GM21619 (cell line): ENCODE results near the gene KCNK1.
"Not testable (repeated sequence)": the region's sequence is repeated elsewhere in the genome, so short reads cannot be mapped to it uniquely, and the experiment has no call there.

Source experiments
- ATAC-seq: cut with Tn5 transposase; IDR thresholded peaks from one replicate; pipeline ENCODE4 v1.9.1; 2021; ENCODE audit not compliant: unreplicated experiment

KCNK1 gene

GRCh38 chr1:233664804-233665574, 51.1 kb downstream of the KCNK1 start:
- ATAC-seq: no peak

- ATAC-seq: no peak
Observed at GRCh38 chr1:233665575-233666270, 51.8 kb downstream of the KCNK1 start.

DNA sequence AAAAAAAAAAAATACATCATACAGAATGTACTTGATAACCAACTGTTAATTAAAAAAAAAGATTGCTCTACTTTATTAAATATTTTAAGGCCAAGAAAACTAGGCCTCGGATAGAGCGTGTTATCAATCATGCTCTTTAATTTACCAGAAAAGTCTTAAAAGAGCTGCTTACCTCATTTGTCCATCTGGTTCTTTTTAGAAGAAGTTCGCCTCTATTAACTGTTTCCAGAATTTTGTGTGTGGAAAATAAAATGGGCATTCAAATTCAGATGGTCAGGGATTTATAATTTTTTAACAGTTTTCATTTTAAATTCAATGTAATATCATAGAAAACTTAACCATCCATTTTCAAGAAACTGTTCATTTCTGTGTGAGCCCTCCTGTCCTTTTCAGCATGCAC, 53.8 kb downstream of the KCNK1 start:
- ATAC-seq: no peak

DNA sequence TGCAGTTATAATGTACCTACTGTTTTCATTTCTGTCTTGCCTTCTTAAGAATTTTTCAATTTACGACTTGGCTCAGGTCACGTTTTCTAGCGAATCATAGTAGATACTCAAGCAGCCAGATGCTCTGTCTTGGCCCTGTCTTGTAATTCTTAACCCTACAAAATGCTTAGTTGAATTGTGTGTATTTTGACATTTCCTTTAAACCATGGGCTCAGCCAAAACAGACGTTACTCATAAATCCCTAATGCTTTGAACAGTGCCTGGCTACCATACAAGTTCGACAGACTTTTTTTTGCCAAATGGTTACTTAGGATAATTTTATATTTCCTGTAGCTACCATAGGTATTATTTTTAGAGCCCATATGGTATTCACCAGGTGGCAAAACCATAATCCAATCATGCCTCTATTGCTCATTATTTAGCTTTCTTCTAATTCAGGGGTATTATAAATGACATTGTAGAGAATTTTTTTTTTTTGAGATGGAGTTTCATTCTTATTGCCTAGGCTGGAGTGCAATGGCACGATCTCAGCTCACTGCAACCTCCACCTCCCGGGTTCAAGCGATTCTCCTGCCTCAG, 54.3 kb downstream of the KCNK1 start:
- ATAC-seq: no peak

DNA sequence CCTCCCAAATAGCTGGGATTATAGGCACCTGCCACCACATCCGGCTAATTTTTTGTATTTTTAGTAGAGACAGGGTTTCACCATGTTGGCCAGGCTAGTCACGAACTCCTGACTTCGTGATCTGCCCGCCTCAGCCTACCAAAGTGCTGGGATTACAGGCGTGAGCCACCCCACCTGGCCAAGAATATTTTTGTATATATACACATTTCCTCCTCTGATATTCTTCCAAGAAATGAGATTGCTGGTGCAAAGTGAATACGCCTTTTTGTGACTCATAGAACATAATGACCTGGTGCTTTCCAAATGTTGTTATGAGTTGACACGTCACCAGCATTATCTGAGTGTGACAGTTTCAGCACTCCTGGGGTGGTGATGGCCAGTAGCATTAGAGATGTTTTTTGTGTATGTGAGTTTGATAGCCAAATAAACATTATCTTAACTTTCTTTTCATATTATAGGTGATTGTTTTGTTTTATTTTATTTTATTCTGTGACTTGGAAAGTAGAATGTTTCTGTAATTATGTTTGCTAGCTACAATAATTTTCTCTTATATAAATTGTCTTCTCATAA, 54.9 kb downstream of the KCNK1 start:
- peak; percentile 57 for ATAC-seq

- not testable (repeated sequence) for ATAC-seq
Observed at GRCh38 chr1:233670363-233670762, 56.5 kb downstream of the KCNK1 start.

GRCh38 chr1:233671286-233671685, 57.4 kb downstream of the KCNK1 start:
- ATAC-seq: no peak

DNA sequence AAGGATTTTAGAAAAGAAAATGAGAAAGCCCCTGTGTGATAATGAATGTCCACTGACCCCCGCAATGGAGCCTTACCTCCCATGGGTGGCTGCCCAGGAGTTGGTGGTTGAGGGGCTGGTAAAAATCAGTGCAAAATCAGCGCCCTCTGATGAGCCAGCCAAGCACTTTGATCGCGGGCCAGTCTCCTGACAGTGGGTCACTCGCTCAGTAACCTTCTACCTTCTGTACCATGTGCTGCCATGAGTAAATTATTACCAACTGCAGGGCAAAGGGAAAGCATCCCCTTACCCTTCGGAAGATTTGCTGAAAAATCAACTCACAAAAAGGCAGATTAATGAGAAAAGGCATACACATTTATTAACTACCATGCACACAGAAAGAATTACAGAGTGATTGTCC, 58.8 kb downstream of the KCNK1 start:
- ATAC-seq: no peak

DNA sequence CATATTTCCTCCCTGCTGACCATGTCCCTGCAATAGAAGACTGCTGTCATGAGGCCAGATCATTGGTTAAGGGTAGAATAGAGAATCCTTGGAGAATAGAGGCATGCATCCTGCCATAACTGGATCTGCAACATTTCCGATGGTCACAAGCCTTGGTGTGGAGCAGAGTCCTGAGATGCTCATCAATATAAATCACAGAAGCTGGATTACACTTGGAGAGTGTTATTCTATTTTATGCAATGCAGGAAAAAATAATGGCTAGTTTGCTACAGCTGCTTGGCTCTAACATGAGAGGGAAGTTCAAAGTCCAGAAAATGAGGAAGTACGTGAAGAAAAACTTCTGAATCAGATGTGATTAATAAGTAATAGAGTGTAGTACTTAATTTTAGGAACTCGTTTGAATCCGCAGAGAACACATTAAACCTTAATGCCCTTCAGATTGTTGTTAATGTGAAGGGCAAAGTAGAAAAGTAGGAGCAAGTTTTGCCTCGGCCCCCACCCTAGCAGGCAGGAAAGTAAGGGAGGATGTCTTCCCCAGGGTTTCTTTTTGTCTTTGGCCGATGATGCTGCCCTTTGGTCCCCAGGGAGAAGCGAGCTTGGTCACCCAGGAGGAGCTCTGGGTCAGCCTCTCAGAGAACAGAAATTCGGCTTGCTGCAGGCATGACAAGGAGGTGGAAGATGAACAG, 59.5 kb downstream of the KCNK1 start:
- ATAC-seq: peak; percentile 29

DNA sequence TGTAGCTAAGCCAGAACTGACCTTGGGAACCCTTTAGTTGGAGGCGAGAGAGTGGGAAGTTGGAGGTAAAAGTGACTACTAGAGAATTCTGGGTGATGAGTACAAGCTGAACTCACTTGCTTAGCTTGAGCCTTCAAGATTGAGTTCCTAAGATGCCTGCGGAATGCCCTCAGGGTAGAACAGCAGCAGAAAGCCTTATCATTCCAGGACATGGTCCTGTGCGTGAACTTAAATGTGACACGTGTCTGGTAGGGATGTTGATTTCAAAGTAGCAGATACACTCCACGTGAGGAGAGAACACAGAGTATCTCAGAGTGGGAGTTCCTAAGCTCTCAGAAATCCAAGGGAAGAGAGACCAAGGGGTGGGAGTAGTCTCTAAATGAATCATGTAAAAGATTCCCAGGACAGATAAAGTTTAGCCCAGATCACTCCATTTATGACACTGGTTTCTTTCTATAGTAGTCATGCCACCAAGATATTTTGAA, 60.1 kb downstream of the KCNK1 start:
- no peak for ATAC-seq

GRCh38 chr1:233675446-233675845, 61.5 kb downstream of the KCNK1 start:
- ATAC-seq: no peak

GRCh38 chr1:233675893-233676292, 62.0 kb downstream of the KCNK1 start:
- peak; percentile 91 for ATAC-seq

- ATAC-seq: no peak
Observed at GRCh38 chr1:233677690-233678354, 63.9 kb downstream of the KCNK1 start.

GRCh38 chr1:233679030-233679429, 65.1 kb downstream of the KCNK1 start:
- ATAC-seq: no peak

DNA sequence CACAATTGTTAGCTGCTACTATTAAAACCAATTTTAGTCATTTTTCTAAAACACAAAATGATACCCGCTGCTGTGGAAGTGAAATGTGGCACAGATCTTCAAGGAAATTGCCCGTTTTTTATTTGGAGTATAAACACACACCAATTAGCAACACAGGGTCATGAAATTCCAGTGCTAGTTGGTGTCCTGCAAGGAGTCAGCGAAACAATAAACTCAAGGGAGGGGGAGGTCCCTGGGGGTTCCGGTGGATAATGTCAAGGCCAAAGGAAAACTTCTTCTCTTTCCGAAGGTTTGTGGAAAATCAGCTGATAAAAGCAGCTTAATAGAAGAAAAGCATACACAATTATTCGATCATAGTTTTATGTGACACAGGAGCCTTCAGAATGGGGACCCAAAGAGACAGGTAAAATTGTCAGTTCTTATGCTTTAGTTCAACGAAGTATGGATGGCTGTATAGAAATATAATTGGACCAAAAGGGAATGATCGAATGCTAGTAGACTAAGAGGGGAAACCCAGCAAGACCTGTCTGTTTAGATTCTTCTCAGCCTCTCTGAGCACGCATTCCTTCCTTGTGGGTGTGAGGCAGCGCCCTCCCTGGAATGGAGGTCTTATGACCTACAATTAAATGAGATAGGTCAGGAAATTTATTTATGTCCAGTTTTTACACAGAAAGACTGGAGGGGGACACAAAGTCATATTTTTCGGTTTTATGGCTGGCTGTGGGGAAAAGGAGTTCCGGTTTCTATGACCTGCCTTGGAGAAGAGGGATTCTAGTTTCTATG, 65.9 kb downstream of the KCNK1 start:
- no peak for ATAC-seq

- no peak for ATAC-seq
Observed at GRCh38 chr1:233681285-233681684, 67.4 kb downstream of the KCNK1 start.

- not testable (repeated sequence) for ATAC-seq
Observed at GRCh38 chr1:233686653-233687052, 72.7 kb downstream of the KCNK1 start.

- no peak for ATAC-seq
Observed at GRCh38 chr1:233689017-233689747, 75.3 kb downstream of the KCNK1 start.

GRCh38 chr1:233689748-233690254, 75.9 kb downstream of the KCNK1 start:
- no peak for ATAC-seq
